ENCODE measurements around the gene OR13F1.

- TF ChIP-seq, protein P1, sequence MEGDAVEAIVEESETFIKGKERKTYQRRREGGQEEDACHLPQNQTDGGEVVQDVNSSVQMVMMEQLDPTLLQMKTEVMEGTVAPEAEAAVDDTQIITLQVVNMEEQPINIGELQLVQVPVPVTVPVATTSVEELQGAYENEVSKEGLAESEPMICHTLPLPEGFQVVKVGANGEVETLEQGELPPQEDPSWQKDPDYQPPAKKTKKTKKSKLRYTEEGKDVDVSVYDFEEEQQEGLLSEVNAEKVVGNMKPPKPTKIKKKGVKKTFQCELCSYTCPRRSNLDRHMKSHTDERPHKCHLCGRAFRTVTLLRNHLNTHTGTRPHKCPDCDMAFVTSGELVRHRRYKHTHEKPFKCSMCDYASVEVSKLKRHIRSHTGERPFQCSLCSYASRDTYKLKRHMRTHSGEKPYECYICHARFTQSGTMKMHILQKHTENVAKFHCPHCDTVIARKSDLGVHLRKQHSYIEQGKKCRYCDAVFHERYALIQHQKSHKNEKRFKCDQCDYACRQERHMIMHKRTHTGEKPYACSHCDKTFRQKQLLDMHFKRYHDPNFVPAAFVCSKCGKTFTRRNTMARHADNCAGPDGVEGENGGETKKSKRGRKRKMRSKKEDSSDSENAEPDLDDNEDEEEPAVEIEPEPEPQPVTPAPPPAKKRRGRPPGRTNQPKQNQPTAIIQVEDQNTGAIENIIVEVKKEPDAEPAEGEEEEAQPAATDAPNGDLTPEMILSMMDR (IDR thresholded peaks at IDR 0.05) = no peak
- no peak for TF ChIP-seq EP300 (IDR thresholded peaks at IDR 0.05)
- TF ChIP-seq POLR2A (IDR thresholded peaks at IDR 0.05) = no peak
Observed at GRCh38 chr9:104514901-104515300, 10.8 kb downstream of the OR13F1 start.

All from tibial nerve (tissue), 4 donors.